ENCODE results near the gene CHD8.
A peak's percentile ranks its signal among the peaks of the same experiment; 100 is the strongest.
"Not testable (repeated sequence)": the region's sequence is repeated elsewhere in the genome, so short reads cannot be mapped to it uniquely, and the experiment has no call there.

Gene CHD8

GRCh38 chr14:21455912-21456667 is at the start of gene CHD8:
TSS of gene CHD8 (minus strand) at chr14:21456123. CDS start at chr14:21431643, 24,480 bp downstream.
- peak; percentile 98 to 100 (median 99) for DNase-seq

GRCh38 chr14:21505012-21505553 is 49.2 kb upstream of the CHD8 start:
- no peak for DNase-seq

DNA sequence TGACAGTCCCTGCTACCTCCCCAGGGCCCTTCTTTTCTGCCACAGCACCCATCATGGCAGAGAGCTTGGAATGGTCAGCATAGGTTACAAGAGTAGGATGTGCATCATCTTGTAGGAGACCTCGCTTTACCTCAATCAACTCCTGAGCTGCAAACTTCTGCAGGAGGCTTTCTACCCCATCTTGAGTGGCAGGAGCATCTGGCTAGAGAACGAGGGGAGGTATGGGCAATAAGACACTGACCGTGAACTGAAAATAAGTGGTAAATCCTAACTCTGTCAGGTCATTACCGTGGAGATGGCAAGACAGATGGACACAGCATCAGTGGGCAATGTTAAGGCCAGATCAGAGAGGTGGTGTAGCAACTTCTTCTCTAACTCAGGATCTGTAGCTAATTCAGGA is 47.5 kb upstream of the CHD8 start:
- DNase-seq: no peak

GRCh38 chr14:21501568-21501967 is 45.6 kb upstream of the CHD8 start:
- no peak for DNase-seq

GRCh38 chr14:21498540-21499526 is 42.9 kb upstream of the CHD8 start:
- DNase-seq: peak in 3 of 6 experiments; percentile 23 to 65 (median 61)

DNA sequence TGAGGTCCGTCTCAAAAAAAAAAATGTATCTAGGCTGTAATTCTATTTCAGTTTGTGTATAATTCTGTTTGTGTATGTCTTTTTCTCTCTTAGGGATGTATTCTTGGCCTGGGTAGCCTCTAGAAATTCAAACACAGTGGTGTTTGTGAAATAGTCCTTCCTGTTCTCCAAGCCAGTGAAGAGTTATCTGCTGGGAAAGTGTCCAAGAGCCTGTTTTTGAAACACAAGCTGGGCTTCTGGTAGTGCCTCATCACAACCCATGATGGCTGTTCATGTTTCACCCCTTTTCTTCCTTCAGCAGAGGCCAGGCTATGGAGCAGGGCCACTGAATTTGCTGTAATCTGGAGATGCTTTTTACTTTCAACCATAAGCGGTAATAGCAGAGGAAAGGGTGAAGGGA is 40.5 kb upstream of the CHD8 start:
- no peak for DNase-seq

- no peak for DNase-seq
Measured at GRCh38 chr14:21494902-21495762, 39.2 kb upstream of the CHD8 start.

DNA sequence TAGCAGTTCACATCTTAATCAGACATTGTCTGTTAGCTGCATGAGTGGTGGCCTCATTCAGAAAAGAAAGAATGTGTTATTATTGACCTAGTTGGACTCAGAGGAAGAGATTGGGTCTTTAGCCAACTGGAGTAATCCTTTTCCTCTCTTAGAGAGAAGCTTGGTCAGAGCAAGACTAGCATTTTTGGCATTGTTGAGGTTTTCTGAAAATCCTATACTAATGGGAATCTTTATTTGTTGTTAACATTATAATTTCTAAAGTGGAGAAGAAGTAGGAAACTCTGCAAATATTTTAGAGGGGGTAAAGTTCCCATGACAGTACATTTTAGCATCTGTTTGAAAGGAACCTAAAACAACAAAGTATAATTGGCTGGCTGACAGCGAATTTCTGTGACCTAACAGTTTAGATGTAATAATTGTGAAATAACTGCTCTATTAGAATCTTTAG is 30.7 kb upstream of the CHD8 start:
- no peak for DNase-seq

- peak; percentile 93 to 97 (median 97) for DNase-seq
Measured at GRCh38 chr14:21476925-21477681, 21.2 kb upstream of the CHD8 start, which contains the start of the genes RAB2B and TOX4. TSS of gene RAB2B (minus strand) at chr14:21476959. CDS start at chr14:21476872, 87 bp downstream. TSS of gene TOX4 (plus strand) at chr14:21477195. CDS start at chr14:21477279, 84 bp downstream.

- DNase-seq: peak in 4 of 6 experiments; percentile 87 to 97 (median 94)
Measured at GRCh38 chr14:21476523-21476924, 20.6 kb upstream of the CHD8 start.

DNA sequence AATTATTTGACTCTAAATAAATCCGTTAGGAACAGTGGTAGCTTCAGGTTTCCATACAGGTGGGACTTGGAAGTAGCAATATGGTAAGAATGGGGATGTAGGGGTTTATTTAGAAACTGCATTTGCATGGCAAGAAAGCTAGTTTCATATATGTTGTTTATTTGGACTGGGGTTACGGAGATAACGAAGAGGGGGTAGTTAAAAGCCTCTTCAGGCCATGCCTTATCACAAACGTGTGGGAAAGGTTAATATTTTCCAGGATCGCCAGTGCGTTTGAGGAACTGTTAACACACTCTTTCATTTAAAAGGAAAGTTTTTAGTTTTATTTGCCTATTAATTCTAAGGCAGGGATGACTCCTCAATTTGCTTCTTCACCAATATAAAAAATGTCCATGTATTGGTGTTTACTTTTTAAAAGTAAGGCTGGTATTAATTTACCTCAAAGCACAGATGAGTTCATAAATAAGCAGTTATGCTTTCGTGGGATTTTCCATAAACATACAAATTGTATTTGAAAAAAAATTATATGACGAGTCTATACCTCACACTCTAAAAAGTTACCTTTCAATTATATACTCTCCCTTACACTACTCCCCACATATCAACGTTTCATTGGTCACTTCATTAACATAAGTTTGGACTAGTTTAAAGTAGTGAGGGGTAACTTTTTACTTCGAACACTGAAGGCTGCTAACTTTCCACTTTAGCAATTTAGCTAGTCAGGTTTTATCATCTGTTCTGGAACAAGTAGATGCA is 20.0 kb upstream of the CHD8 start:
- no peak for DNase-seq

DNA sequence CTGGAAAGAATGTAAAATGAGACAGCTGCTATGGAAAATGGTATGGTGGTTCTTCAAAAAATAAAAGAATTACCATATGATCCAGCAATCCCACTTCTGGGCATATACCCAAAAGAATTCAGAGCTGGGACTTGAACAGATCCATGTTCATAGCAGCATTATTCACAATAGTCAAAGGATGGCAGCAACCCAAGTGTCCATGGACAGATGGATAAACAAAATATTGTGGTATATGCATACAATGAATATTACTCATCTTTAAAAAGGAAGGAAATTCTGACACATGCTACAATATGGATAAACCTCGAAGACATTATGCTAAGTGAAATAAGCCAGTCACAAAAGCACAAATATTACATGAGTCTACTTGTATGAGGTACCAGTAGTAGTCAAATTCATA is 11.7 kb upstream of the CHD8 start:
- DNase-seq: no peak

DNA sequence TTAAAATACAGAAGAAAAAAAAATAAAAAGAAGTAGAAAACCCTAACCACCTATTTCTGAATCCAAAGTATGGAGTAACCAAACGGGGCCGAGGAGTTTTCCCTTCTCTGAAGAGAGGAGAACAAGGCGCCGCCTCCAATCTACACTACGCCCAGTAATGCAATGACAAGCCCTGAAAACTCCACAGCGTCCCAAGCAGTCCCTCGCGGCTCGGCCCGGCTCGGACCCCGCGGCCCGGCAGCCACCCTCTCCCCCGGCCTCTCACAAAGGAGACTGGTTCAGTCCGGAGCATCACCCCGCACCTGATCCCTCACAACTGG is 371 bp downstream of the CHD8 start:
- no peak for DNase-seq

GRCh38 chr14:21454843-21455544 is 929 bp downstream of the CHD8 start:
- DNase-seq: peak in 3 of 6 experiments; percentile 13 to 18 (median 17)

- DNase-seq: no peak
Measured at GRCh38 chr14:21449899-21450216, 6.1 kb downstream of the CHD8 start.

- not testable (repeated sequence) for DNase-seq
Measured at GRCh38 chr14:21442657-21443056, 13.3 kb downstream of the CHD8 start.

DNA sequence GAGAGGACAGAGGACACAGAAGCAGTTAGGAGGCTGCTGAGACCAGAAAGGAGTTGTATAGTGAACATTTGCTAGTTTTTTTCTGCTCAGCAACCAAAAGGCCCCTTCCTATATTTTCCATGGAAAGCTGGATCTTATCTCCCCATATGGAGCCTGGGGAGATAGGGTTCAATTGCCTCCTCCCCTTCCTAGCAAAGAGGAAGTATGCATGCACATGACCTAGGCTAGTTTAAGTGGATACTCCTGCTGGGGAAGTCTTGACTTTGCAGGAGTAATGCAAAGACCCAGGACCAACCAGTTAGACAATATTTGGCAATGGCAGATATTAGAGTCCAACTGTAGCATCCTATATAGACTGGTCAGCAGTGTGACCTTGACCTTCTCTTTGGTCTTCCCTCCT is 15.1 kb downstream of the CHD8 start:
- no peak for DNase-seq

DNA sequence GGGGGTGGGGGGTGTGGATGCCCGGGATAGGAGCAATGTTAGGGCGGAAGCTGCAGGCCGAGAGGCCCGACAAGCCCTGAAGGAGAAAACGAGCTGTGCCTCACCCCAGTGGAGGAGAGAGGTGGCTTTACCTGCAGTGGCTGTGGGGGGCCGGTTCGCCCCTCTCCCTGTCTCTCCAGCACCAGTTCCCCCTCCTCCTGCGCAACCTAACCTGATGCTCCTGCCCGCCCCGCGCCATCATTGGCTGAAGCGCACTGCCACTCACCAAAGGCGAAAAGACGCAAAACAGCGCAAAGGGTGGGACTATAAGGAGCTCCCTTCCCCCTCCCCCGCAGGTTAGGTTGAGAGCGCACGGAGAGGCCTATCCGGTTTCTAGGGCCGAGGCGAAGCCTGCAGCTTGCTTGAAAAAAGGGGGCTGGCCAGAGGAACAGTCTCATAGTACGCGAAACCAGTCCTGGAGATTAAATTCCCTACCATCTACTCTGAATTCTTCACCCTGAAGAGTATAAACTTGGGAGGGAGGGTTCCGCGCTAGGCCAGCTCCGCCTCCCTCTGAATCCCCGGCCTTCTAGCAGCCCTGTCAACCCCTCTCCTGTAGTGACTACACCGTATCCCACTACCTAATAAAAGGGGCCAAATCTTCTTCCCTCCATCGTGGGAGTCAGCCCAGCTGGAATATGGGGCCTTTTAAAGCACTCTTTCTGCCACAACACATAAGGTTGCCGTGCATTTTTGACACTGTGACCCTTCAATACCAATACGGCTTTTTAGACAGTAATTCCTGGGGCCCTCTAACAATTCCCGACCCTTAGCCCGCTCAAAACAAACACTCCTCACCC is 18.6 kb downstream of the CHD8 start:
- peak; percentile 96 to 99 (median 98) for DNase-seq

GRCh38 chr14:21436567-21437062 is 19.3 kb downstream of the CHD8 start:
- no peak for DNase-seq
